Kasumi-1 (cell line): ENCODE results near the gene CCL16.
"Not testable (repeated sequence)": the region's sequence is repeated elsewhere in the genome, so short reads cannot be mapped to it uniquely, and the experiment has no call there.

Experiments
- DNase-seq, 2 experiments: peaks; one replicate each; lab custom pipeline; 2025; lab: John Stamatoyannopoulos, UW

The CCL16 gene

DNA sequence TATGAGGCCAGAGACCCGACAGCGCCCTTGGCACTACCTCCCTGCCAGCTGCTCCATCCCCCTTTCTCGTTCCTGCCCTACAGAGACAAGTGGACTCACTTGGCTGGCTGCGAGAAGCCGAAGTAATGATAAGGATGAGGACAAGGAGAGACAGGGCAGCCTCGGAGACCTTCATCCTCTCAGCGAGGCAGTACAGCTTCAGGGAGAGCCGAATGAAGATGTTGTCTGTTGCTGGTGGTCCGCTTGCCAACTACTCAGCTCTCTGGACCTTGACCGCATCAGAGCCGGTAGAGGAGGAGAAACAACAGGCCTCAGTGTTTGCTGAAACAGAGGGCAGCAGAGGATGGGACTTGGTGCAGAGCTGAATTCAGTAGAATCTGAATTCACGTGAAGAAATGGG lies at the start of gene CCL16:
Gene CCL16 (minus strand): TSS at position 252 of the 400 bp plus-strand sequence. CDS start 77 bp downstream, at position 175.
- DNase-seq: no peak

- no peak for DNase-seq
Measured at GRCh38 chr17:36030956-36031355, 49.7 kb upstream of the CCL16 start.

- DNase-seq: no peak
Measured at GRCh38 chr17:36027761-36028160, 46.5 kb upstream of the CCL16 start.

GRCh38 chr17:36024106-36024869 lies 43.0 kb upstream of the CCL16 start:
- DNase-seq: no peak

- DNase-seq: no peak
Measured at GRCh38 chr17:36019423-36019822, 38.1 kb upstream of the CCL16 start.

DNA sequence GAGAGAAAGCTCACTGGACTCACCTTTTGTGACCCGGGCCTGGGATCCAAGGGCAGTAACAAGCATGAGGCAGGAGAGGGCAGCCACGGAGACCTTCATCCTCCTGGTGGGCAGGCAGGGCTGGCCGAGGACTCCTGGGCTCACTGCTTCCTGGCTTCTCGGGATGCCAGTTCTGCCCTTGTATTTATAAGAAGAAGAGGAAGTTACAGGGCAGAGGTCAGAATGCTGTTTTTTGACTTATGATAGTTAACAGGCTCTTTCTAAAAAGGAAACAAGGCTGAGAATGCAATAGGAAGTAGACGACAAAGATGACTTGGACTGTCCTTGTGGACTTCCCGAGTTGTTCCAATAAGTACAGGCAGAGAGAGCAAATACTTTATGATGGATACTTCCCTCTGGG lies 36.5 kb upstream of the CCL16 start, which contains the start of gene CCL23:
Gene CCL23 (minus strand): TSS at position 174 of the 400 bp plus-strand sequence. CDS start 75 bp downstream, at position 99.
- no peak for DNase-seq

DNA sequence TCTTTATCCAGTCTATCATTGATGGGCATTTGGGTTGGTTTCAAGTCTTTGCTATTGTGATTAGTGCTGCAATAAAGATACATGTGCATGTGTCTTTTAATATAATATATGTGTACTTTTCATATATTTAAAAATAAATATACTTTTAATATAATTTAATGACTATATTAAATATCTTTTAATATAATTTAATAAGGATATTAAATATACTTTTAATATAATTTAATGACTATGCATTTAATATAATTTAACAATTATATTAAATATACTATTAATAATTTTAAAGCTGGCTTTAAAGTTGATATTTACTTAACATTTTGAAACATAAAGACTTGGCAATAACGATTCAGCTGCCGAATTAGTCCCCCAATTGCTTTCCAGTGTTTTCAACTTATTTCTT lies 35.3 kb upstream of the CCL16 start:
- DNase-seq: no peak

DNA sequence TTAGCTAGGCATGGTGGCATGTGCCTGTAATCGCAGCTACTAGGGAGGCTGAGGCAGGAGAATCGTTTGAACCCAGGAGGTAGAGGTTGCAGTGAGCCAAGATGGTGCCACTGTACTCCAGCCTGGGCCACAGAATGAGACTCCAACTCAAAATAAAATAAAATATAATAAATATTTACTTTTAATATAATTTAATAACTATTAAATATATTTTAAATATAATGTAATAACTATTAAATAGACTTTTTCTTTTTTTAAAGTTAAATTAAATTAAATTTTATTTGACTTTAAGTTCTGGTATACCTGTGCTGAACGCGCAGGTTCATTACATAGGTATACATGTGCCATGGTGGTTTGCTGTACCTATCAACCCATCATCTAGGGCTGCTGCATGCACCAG lies 34.6 kb upstream of the CCL16 start:
- not testable (repeated sequence) for DNase-seq

- DNase-seq: no peak
Measured at GRCh38 chr17:36014946-36015345, 33.6 kb upstream of the CCL16 start.

- no peak for DNase-seq
Measured at GRCh38 chr17:36011201-36011600, 29.9 kb upstream of the CCL16 start.

DNA sequence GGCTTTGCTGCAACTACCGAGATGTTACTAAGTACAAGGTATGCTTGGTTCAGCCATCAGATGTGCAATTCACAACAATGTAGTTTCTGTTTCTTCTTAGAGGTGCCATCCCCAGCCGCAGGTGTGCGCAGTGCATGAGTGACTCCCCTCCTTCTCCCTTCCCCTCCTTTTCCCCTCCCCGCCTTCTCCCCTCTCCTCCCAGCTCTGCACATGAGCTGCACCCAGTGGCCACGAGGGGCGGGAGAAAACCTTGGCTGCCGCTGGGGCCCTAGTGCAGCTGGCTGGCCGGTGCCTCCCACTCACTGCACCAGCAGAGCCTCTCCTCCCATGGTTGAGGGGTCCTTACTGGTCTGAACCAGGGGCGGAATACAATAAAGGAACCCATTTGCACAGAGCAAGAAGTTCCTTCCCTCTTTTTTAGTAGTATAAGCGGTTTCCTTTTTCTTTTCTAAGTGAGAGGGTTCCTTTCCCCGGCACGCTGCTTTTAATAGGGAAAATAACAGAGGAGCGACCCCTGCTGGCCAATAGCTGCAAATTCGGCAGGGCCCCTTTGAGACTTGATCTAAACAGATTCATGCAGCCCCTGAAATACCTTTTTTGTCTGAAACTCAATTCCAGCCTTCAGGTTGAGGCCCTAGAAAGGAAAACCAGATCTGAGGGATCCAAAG lies 27.8 kb upstream of the CCL16 start:
- no peak for DNase-seq

GRCh38 chr17:36004594-36005108 lies 23.4 kb upstream of the CCL16 start:
- no peak for DNase-seq

DNA sequence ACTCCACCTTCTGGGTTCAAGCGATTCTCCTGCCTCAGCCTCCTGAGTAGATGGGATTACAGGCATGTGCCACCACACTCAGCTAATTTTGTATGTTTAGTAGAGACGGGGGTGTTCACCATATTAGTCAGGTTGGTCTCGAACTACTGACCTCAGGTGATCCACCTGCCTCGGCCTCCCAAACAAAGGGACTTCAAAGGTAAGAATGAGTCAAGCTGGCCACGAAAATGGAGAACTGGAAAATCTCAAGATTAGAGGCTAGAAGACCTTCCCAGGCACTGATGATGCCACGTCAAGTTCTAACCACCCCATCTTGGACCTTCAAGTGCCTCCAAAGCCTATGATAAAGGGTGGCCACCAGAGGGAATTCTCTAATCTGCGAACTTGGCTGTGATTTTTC lies 21.3 kb upstream of the CCL16 start:
- DNase-seq: no peak

GRCh38 chr17:36001862-36002603 lies 20.7 kb upstream of the CCL16 start:
- DNase-seq: no peak

DNA sequence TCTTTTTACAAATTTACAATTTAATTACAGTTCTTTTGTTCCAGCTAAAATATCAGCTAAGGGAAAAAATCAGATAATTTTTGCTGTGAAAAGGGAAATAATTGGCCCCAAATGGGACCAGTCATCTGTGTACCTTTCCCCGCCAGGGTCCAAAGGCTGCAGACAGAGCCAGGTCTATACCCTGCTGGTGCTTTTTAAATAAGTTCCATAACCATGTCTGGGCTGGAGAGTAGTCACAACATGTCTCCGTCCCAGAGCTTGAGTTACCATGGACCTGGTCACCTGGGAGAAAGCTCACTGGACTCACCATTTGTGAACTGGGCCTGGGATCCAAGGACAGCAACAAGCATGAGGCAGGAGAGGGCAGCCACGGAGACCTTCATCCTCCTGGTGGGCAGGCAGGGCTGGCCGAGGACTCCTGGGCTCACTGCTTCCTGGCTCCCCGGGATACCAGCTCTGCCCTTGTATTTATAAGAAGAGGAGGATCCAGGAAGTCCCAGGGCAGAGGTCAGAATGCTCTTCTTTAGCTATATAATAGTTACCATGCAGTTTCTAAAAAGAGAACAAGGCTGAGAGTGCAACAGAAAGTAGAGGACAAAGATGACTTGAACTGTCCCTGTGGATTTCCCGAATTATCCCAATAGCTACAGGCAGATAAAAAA lies 19.9 kb upstream of the CCL16 start, which contains the start of gene CCL15:
Gene CCL15 (minus strand): TSS at position 444 of the 662 bp plus-strand sequence. CDS start 61 bp downstream, at position 383.
- no peak for DNase-seq

- no peak for DNase-seq
Measured at GRCh38 chr17:36000732-36001109, 19.4 kb upstream of the CCL16 start.

DNA sequence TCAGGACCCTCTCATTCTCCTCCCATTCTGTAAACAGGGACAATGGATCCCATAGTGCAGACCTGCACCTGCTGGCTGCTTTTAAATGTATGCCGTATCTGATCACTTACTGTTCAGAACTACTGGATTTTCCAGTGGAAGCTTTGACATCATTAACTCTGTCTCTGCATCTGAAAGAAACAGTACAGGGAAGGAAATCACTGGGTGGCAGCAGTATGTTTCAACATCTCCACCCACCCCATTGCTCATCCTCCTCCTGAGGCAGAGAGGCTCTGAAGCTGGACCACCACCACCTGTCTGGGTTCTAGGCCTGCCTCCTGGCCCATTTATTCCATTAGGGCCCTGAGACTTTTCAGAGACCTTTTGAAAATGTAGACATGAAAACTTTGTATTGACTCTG lies 17.5 kb upstream of the CCL16 start:
- no peak for DNase-seq

GRCh38 chr17:35998018-35998545 lies 16.8 kb upstream of the CCL16 start:
- no peak for DNase-seq

GRCh38 chr17:35995346-35995745 lies 14.0 kb upstream of the CCL16 start:
- DNase-seq: not testable (repeated sequence)

GRCh38 chr17:35991075-35991474 lies 9.8 kb upstream of the CCL16 start:
- DNase-seq: no peak

- no peak for DNase-seq
Measured at GRCh38 chr17:35988164-35988563, 6.9 kb upstream of the CCL16 start.

- DNase-seq: no peak
Measured at GRCh38 chr17:35986643-35987042, 5.3 kb upstream of the CCL16 start, which contains the start of gene CCL14. Gene CCL14, minus strand, starts transcription at chr17:35986729. Its CDS starts 80 bp downstream, at chr17:35986649.
